NCI-H2171 (cell line): ENCODE results near the gene ANKFY1.

Experiments
- DNase-seq: peaks from one replicate; lab custom pipeline; 2025; lab: John Stamatoyannopoulos, UW

ANKFY1 gene

GRCh38 chr17:4177806-4178205, 86.0 kb downstream of the ANKFY1 start:
- no peak for DNase-seq

DNA sequence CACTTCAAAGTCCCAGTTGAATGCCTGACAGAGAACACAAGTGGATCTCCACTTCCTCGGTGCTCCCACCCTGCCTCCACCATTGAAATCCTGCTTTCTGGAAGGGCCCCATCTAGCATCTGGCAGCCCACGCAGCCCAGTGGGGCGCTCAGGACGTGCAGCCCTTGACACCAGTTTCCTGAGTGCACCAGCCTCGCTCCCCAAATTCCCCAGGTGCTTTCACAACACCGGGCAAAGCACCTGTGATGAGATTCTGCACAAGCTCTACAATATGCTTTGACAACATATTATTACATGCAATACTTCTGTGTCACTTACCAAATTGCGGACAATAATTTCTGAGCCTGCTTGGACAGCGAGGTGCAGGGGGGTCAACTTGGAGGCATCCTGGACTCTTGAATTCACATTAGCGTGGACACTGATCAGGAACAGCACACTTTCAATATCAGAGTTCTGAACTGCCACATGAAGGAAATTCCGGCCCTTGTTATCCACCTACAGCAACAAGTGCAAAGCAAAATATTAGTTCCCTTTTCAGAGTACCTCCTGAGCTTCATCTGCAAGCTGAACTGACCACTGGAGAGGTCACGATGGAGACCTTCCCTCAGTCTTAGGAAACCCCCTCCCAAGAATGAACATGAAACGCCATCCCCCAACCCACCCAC, 86.8 kb downstream of the ANKFY1 start:
- no peak for DNase-seq

DNA sequence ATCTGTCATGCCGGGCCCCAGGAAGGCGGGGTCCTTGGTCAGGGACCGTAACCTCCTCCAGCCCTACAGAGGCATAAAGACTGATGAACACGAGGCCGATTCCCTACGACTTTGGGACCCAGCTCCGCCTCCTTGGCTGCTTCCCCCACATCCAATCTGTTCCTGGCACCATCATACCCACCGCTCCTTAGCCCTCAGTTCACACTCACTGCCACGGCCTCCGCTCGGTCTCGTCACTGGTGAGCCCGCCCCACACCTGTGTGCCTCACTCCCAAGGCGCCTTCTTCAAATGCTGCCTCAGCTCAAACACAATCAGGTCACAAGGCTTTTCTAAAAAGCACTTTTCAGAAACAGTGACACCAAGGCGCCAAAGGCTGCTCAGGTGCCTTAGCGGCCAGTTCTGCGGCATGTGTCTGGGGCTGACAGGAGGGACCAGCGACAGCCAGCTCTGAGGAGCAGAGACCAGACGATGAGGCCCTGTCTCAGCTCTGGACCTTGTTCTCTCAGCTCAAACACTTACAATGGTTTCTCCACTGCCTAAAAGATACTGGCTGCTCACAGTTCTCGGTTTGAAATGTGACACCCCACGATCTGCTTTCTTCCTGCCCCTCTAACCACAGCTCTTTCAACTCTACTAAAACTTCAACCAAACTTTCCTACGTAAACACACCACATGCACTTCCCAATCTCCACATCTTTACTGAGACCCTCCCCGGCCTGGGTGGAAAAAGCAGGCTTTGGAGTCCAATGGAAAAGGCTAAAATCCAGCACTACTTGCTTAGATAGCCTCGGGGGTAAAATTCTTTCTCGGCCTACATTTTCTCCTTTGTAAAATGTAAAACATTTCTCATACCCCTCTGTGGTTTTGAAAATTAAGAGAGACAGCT, 87.6 kb downstream of the ANKFY1 start:
- no peak for DNase-seq

- DNase-seq: no peak
Observed at GRCh38 chr17:4174556-4174955, 89.2 kb downstream of the ANKFY1 start.

DNA sequence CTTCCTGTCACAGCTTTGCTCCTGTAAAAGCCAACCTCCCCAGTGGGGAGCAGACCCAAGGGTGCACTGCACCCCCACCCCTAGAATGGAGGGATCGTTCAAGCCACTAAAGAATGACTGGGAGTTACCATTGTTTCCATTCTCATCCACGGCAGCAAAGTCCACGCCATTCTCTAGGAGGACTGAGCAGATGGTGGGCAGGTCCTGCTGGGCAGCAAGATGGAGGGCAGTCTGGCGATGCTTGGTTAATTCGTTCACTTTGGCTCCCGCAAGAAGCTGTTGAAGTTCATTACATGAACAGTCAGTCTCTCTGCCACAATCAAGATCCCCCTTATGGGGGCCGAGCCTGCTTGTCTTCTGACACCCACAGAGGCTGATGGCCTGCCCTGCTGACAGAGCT, 90.0 kb downstream of the ANKFY1 start:
- DNase-seq: no peak

DNA sequence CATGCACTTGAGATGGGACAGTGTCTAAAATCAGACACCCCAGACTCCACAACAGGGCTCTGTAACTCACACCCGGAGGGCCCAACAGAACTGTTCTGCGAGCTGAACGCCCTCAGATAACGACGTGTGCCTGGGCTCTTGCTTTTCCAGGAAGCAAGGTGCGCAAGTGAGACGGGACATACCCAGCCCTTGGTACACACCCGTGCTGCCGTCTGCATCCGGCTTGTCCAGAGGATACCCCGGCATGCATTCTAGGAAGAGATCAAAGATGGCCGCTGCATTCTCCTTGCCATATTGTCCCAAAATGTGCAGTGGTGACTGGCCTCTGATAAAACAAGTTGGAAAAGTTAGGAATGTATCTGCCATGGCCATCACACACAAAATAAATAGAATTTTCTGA, 91.4 kb downstream of the ANKFY1 start:
- no peak for DNase-seq

DNA sequence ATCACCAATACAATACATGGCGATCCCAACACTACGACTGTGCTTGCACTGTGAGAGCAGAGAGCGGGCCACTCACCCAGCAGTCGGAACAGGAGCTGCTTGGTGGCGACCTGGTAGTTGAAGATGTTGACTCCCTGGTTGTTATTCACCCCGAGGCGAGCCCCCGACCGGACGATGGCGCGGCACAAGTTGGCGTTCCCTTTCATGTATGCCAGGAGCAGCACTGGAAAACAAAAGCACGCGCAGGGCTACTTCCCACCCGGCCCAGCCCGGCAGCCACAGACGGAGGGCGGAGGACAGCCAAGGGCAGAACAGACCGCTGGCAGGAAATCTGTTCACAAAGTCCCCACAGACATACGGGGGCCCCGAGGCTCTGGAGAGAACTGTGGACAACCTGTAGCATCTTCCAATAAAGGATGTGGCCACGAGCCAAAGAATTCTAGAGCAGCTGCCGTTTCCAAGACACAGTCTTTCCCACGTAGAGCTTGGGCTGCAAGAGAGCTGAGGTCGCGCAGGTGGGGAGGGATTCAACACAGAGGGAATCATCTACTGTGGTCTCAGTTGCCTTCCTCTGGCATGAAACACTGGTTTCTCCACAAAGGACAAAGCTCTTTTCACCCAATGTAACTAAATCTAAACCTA, 93.0 kb downstream of the ANKFY1 start:
- DNase-seq: no peak

- DNase-seq: no peak
Observed at GRCh38 chr17:4167786-4168185, 96.0 kb downstream of the ANKFY1 start.

- no peak for DNase-seq
Observed at GRCh38 chr17:4166419-4166818, 97.4 kb downstream of the ANKFY1 start.

GRCh38 chr17:4165301-4166010, 98.3 kb downstream of the ANKFY1 start:
- DNase-seq: no peak

DNA sequence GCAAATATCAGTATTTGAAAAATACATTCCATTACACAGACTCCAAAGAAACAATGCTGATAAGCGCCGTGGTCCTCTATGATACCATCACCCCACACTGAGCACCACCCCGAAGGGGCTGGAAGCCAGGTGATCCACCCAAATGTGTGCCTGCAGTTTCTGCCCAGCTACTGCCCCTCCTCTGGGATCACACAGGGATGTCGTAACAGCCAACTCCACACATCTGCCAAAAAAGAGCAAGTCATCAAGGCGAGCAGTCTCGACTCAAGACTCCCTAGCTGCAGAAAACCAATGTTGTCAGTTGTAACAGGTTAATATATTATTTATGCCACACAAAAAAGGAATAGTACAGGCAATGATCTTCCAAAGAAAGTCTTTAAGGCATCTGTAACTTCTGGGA, 99.8 kb downstream of the ANKFY1 start:
- DNase-seq: no peak

DNA sequence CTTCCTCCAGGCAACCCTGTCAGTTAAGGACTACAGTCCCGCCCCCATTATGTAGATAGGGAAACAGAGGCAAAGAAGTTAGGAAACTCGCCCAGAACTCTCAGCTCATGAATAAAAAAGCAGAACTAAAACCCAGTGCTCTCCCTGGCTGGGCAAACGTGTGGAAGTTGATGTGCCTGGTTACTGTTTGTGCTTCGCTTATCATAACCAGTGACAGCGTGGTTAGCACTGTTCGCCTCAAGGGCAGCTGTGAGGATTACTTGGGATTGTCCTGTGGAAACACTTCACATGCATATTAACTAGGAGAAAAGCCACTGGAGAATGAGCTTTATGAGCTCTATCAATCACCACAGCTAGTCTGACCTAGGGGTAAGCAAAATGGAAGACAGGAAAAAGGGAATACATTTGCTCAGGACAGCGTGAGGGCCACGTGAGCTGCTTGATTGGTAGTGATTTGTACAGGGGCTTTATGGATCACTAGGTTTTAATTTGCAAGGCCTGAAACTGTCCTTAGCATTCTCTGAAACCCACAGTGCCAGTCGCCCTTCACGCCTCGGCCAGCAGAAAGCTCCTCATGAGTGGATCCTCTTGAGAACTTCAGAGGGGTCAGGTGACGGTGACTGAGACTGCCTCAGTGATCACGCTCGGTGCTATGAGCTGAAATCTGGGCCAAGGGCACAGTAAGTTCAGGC, 100.9 kb downstream of the ANKFY1 start:
- DNase-seq: no peak

DNA sequence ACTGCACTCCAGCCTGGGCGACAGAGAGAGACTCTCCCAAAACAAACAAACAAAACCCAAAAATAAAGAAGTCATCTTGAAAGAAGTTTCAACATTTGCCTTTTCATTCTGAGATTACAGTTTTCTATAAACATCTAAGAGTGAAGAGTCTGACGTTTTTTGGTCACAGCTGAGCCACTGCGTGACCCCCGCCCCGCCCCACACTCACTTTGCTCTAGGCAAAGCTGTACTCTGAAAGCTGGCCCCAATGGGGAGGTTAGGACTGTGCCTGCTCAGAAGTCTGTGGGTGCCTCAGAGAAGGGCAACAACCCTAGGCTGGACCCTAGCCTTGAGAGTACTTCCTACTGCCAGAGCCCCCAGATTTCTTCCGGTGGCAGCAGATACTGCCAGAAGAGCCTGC, 101.5 kb downstream of the ANKFY1 start:
- no peak for DNase-seq

GRCh38 chr17:4161967-4162305, 101.8 kb downstream of the ANKFY1 start:
- DNase-seq: no peak

- DNase-seq: no peak
Observed at GRCh38 chr17:4161192-4161966, 102.4 kb downstream of the ANKFY1 start.

DNA sequence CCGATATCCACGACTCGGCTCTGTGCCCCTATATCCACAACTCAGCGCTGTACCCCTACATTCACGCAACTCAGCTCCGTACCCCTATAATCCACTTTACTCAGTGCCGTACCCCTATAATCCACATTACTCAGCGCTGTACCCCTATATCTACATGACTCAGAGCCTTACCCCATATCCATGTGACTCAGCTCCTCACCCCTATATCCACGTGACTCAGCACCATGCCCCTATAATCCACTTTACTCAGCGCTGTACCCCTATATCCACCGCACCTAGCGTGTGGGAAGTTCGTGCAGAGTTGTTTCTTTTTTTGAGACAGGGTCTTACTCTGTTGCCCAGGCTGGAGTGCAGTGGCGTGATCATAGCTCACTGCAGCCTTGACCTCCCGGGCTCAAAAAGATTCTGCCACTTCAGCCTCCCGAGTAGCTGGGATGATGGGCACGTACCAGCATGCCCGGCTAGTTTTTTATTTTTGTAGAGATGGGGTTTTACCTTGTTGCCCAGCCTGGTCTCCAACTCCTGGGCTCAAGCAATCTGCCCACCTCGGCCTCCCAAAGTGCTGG, 103.4 kb downstream of the ANKFY1 start:
- no peak for DNase-seq

GRCh38 chr17:4159761-4160160, 104.0 kb downstream of the ANKFY1 start:
- no peak for DNase-seq

DNA sequence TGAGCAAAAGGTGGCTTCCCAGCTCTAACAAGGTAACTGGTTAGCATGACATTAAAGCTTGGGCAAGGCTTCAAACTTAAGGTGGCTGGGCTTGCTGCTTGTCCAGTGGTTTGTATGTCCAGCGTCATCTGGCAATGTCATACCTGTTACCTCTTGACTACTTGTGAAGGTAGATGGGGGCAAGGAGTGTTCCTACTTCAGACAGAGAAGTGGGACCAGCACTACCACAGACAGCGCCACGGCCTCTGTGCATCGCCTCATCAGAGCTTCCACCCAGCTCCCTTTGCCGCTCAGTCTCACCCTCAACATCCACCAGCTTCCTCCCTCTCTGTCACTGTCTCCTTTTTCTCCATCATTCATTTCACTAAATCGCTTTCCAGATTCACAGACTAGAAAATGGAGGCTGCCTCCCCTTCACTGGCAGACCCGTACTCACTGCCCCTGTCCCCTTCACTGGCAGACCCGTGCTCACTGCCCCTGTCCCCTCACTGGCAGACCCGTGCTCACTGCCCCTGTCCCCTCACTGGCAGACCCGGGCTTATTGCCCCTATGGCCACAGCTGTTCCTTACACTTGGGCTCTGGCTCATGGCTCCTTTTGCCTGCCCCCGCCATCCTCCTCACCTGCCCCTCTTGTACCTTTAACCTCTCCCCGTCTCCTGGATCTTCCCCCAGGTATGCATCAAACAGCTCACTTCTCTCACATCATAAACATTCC, 106.0 kb downstream of the ANKFY1 start:
- no peak for DNase-seq

DNA sequence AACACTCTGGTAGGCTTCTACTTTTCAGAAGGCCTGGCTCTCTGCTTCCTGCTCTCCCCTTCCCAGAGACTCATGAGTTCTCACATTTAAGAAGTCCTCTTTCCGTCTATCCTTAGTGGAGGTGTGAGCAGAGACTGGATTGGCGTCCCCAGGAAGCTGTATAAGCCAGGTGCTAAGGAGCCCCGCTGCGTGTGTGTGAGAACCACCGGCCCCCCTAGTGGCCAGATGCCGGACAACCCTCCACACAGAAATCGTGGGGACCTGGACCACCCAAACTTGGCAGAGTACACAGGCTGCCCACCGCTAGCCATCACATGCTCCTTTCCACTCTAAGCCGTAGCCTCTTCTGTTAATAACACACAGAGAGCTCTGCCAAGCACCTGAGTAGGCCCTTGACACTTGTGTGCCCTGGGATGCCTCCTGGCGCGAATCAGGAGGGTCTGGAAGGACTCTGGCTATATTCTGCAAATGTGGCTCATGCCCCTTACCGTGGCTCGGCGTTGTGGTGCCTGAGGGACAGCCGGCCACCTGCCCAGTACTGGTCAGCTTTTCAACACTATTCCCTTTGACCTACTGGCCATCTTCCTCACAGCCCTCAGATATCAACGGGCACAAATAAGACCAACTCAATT, 106.9 kb downstream of the ANKFY1 start:
- DNase-seq: no peak
